HG02970 (cell line): ENCODE measurements around the gene RSF1.
"Not testable (repeated sequence)": the region's sequence is repeated elsewhere in the genome, so short reads cannot be mapped to it uniquely, and the experiment has no call there.

Experiments used
- ATAC-seq: cut with Tn5 transposase; IDR thresholded peaks from one replicate; pipeline ENCODE4 v1.9.1; 2021; ENCODE audit warnings: mild to moderate bottlenecking, moderate library complexity, moderate number of reproducible peaks; ENCODE audit not compliant: unreplicated experiment, low FRiP score

The RSF1 gene

GRCh38 chr11:77633926-77634325 lies 186.6 kb downstream of the RSF1 start:
- not testable (repeated sequence) for ATAC-seq

DNA sequence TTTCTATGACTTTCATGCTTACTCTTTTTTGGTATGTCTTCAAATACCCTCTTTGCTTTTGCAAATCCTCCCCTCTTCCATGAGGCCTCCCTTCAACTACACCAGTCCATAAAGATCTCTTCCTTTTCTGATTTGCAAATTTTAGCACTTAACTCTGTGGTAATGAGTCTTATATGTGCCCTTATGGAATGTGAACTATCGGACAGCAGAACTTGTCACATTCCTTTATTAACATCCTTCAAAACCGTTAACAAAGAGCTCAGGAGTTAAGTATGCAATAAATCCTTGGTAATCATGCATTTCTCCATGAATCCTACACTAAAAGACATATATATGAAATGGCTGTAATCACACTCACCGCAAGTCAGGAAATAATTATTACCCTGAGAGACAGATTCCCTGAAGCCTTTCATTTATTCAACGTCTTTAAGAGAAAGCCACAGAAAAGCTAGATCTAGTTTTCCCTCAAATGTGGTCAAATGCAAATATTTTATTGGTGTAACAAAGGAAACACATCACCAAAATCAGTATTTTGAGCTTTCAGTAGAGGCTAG lies 190.3 kb downstream of the RSF1 start:
- ATAC-seq = no peak

GRCh38 chr11:77619576-77620198 lies 200.8 kb downstream of the RSF1 start:
- ATAC-seq = no peak

DNA sequence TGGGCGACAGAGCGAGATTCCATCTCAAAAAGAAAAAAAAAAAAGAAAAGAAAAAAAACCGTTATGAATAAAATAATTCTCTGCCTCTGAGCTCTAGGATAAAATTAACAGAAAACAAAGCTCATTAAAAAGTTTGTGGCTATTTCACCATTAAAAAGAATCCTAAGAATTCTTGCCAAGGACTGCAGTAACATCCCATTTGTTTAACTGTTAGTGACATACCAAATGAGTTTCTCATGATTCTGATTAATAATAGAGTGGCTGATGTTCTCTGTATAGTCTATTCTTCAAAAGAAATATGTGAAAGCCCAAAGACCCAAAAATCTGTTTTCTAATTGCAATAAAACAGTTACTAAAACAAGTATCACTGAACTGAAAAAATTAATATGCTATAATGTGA lies 202.6 kb downstream of the RSF1 start:
- ATAC-seq = no peak

GRCh38 chr11:77611921-77612320 lies 208.6 kb downstream of the RSF1 start:
- ATAC-seq = no peak
